ENCODE measurements around the gene ATP1B2. TPM values are rescaled to one million over a fixed set of nuclear protein-coding genes. Genes with fewer than 3 reads are reported as not detected.

Gene ATP1B2
- total and polyA plus RNA-seq, 2 of the 8 experiments (the other 6 are each of a cell fraction or from before 2014, with no cell fraction given), result 9.1 to 21.0 TPM

DNA sequence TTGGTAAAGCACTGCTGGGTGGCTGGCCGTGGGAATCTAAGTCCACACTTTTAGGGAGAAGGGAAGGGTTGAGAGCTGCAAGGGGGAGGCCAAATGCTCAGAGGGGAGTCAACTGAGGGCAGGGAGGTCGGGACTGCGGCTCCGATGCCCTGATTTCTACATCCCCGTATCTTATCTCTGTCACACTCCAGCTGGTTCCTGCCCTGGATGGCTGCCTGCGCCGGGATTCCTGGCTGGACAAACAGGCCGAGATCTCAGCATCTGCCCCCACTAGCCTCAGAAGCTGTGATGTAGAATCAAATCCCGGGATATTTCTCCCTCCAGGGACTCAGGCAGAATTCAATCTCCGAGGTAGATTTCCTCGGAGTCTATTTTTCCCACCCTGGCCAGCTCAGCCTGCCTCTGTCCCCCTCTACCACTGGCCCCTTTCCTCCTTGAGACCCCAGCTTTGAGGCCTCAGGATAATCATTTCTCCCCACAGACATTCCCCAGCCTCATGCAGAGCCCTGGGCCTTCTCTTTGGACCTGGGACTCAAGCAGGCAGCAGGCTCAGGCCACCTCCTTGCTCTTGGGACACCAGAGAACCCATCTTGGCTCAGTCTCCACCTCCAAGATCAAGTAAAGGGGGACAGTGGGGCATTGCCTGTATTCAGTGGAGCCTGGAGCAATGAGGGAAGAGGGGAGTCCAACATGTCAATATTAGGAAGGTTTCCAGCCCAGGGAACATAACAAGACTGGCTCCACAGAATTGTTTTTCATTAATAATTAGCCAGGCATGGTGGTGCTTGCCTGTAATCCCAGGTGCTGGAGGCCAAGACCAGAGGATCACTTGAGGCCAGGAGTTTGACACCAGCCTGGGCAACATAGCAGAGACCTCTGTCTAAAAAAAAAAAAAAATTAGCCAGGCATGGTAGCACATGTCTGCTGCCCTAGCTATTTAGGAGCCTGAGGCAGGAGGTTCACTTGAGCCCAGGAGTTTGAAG is 19.0 kb upstream of the ATP1B2 start:
- Histone ChIP-seq H3K18ac (ENCODE audit: extremely low read depth, low read length) (no peak overlapping the region), H3K56ac (replicated peaks; ENCODE audit: insufficient read length, low read depth, low read length) (no peak overlapping the region), H2BK5ac (ENCODE audit: low read depth, low read length) (no peak overlapping the region), H3K36me3 (ENCODE audit: control insufficient read depth in 2 of 4, insufficient read depth in 4 of 4, low read length in 3 of 4) (no peaks in the 10 kb centered on the region), H4K91ac (replicated peaks; ENCODE audit: insufficient read length, low read length) (no peak overlapping the region), H3K4ac (replicated peaks; ENCODE audit: insufficient read length, low read depth, low read length) (no peak overlapping the region), H3K4me3 (ENCODE audit: extremely low read depth in 1 of 4, insufficient read depth in 2 of 4, low read depth in 3 of 4, low read length in 4 of 4) (no peak overlapping the region), H2AK5ac (ENCODE audit: low read depth, low read length) (no peak overlapping the region), H2BK20ac (ENCODE audit: low read length) (no peak overlapping the region), H4K8ac (ENCODE audit: extremely low read depth, insufficient read depth, low read length) (peak overlapping the region; percentile 5; the same call in 1 of the 2 replicates), H3K79me2 (ENCODE audit: control insufficient read depth in 1 of 2, insufficient read depth in 2 of 2, low read length in 2 of 2) (no peaks in the 10 kb centered on the region), H2BK12ac (ENCODE audit: low read depth, low read length) (no peak overlapping the region), H2AFZ (ENCODE audit: low read length) (no peak overlapping the region), H3K27me3 (replicated peaks in 1 of 4; ENCODE audit: control insufficient read depth in 3 of 4, extremely low read depth in 1 of 4, insufficient read depth in 3 of 4, low read length in 3 of 4) (no peaks in the 10 kb centered on the region), H3K14ac (ENCODE audit: insufficient read length) (no peak overlapping the region), H3K4me2 (ENCODE audit: insufficient read depth in 1 of 2, low read depth in 2 of 2, low read length in 2 of 2) (no peak overlapping the region), H4K5ac (ENCODE audit: insufficient read length, low read depth, low read length) (no peak overlapping the region), H3K9me3 (ENCODE audit: insufficient read depth in 2 of 2, low read depth in 1 of 2, low read length in 1 of 2) (no peaks in the 10 kb centered on the region), H2BK120ac (replicated peaks; ENCODE audit: low read depth, low read length) (no peak overlapping the region), H3K23me2 (ENCODE audit: low read depth, low read length) (peaks cover 8% of the 10 kb centered on the region), H3K4me1 (replicated peaks in 1 of 4; ENCODE audit: control insufficient read depth in 3 of 4, insufficient read depth in 4 of 4, low read length in 3 of 4) (peaks cover 2 to 14% (median 4%) of the 10 kb centered on the region in 4 experiments; a peak in 5 of 7 replicates), H3K23ac (ENCODE audit: insufficient read length) (no peak overlapping the region), H2BK15ac (ENCODE audit: low read length) (no peak overlapping the region), H3K9ac (replicated peaks in 1 of 4; ENCODE audit: extremely low read depth in 1 of 4, low read depth in 3 of 4, low read length in 3 of 4) (no peak overlapping the region), H3K79me1 (ENCODE audit: low read depth, low read length) (peaks cover 2% of the 10 kb centered on the region; the same call in 1 of the 2 replicates), H4K20me1 (replicated peaks in 1 of 2; ENCODE audit: control insufficient read depth in 1 of 2, insufficient read depth in 2 of 2, low read length in 2 of 2) (no peaks in the 10 kb centered on the region), H3K27ac (ENCODE audit: low read depth, low read length) (no peak overlapping the region)
- ChIA-PET CTCF (ENCODE audit: partially characterized antibody) (interaction anchor here (0.6 to 15.7 kb wide), 23 partner anchors 10 to 1857 kb away, joined by 3 to 332 read pairs (median 5); partner anchors contain the start of genes ATP1B2, CD68, DNAH2 and EFNB3), POLR2A (ENCODE audit: partially characterized antibody) (interaction anchor here (0.5 to 79.4 kb wide), 12 partner anchors 14 to 147 kb away, joined by 3 to 2272 read pairs (median 4); partner anchors contain the start of genes ATP1B2, MPDU1, POLR2A and SOX15)
- WGBS, 2 experiments (ENCODE audit: extremely low coverage in 1 of 2, insufficient coverage in 1 of 2, insufficient read length in 1 of 2, insufficient replicate concordance in 2 of 2, low coverage in 1 of 2, low lambda C conversion rate in 2 of 2, missing lambda C conversion rate in 1 of 2), result 90% methylated on average over 7 of the region's 11 CpGs; no CpG with 5 or more reads in 1 of the 2 experiments
- DNase-seq (ENCODE audit: low read depth in 1 of 2, low spot score in 2 of 2) (no peak), FAIRE-seq (no peak)
- TF ChIP-seq NRF1 (IDR thresholded peaks at IDR 0.05; ENCODE audit: low read depth, low read length), result no peak
- no peak for TF ChIP-seq RNF2 (IDR thresholded peaks at IDR 0.05; ENCODE audit: borderline replicate concordance, low read depth, low read length, missing control alignments, poor library complexity, severe bottlenecking)
- TF ChIP-seq, protein P1, sequence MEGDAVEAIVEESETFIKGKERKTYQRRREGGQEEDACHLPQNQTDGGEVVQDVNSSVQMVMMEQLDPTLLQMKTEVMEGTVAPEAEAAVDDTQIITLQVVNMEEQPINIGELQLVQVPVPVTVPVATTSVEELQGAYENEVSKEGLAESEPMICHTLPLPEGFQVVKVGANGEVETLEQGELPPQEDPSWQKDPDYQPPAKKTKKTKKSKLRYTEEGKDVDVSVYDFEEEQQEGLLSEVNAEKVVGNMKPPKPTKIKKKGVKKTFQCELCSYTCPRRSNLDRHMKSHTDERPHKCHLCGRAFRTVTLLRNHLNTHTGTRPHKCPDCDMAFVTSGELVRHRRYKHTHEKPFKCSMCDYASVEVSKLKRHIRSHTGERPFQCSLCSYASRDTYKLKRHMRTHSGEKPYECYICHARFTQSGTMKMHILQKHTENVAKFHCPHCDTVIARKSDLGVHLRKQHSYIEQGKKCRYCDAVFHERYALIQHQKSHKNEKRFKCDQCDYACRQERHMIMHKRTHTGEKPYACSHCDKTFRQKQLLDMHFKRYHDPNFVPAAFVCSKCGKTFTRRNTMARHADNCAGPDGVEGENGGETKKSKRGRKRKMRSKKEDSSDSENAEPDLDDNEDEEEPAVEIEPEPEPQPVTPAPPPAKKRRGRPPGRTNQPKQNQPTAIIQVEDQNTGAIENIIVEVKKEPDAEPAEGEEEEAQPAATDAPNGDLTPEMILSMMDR (IDR thresholded peaks at IDR 0.05; ENCODE audit: control extremely low read depth in 1 of 3, insufficient read depth in 1 of 3, low read depth in 1 of 3, low read length in 3 of 3), result no peak
- TF ChIP-seq TAF7 (optimal IDR thresholded peaks at IDR 0.05; ENCODE audit: borderline replicate concordance, low read depth, low read length), result no peak

All from H1 (cell line).